ENCODE results near the gene DEAF1. TPM values are rescaled to one million over a fixed set of nuclear protein-coding genes. Genes with fewer than 3 reads are reported as not detected.

DEAF1 gene
- total RNA-seq, 4 donors from 2014 or later, result 37.0 to 60.6 (median 43.7) TPM

- no peak overlapping the region for H3K27ac ChIP-seq
- DNase-seq (ENCODE audit: low spot score in 2 of 2), result peak in 1 of 2 donors; percentile 76
These were observed 77.7 kb downstream of the DEAF1 start for GRCh38 chr11:617199-617911.

GRCh38 chr11:616320-617198 lies 78.5 kb downstream of the DEAF1 start:
- Histone ChIP-seq H3K4me3 (peak overlapping the region; percentile 79), H3K36me3 (peaks cover 18% of the 10 kb centered on the region), H3K27ac (peak overlapping the region; percentile 86), H3K4me1 (peaks cover 43% of the 10 kb centered on the region), H3K9me3 (no peaks in the 10 kb centered on the region), H3K27me3 (no peaks in the 10 kb centered on the region)
- TF ChIP-seq CTCF (IDR thresholded peaks at IDR 0.05) (no peak), POLR2AphosphoS5 (IDR thresholded peaks at IDR 0.05) (no peak), POLR2A (IDR thresholded peaks at IDR 0.05) (no peak), EP300 (IDR thresholded peaks at IDR 0.05) (no peak)
- 76% methylated on average over 20 of the region's 39 CpGs for WGBS
- DNase-seq (ENCODE audit: low spot score in 2 of 2), result peak in 1 of 2 donors; percentile 71

More at GRCh38 chr11:617199-617911, 77.7 kb downstream of the DEAF1 start:
- Histone ChIP-seq H3K36me3 (peaks cover 10% of the 10 kb centered on the region), H3K4me1 (peaks cover 36% of the 10 kb centered on the region), H3K4me3 (no peak overlapping the region), H3K9me3 (no peaks in the 10 kb centered on the region), H3K27me3 (no peaks in the 10 kb centered on the region)
- TF ChIP-seq EP300 (IDR thresholded peaks at IDR 0.05) (no peak), POLR2AphosphoS5 (IDR thresholded peaks at IDR 0.05) (no peak), POLR2A (IDR thresholded peaks at IDR 0.05) (no peak), CTCF (IDR thresholded peaks at IDR 0.05) (no peak)
- 94% methylated on average over 35 of the region's 57 CpGs for WGBS

- peaks cover 27% of the 10 kb centered on the region for H3K36me3 ChIP-seq
- WGBS, result 12% methylated on average over 24 of the region's 66 CpGs
These were observed 79.3 kb downstream of the DEAF1 start, which contains the start of gene IRF7 for GRCh38 chr11:615504-616319. IRF7 (minus strand) TSS chr11:615950; CDS start chr11:615364, 586 bp downstream.

More at GRCh38 chr11:615504-616319, 79.3 kb downstream of the DEAF1 start, which contains the start of gene IRF7:
- no peaks in the 10 kb centered on the region for H3K9me3 ChIP-seq
- peak within 1 kb of the TSS; percentile 86 for H3K27ac ChIP-seq
- no peaks in the 10 kb centered on the region for H3K27me3 ChIP-seq
- peaks cover 51% of the 10 kb centered on the region for H3K4me1 ChIP-seq
- DNase-seq (ENCODE audit: low spot score in 2 of 2), result peak; percentile 98 to 99
- H3K4me3 ChIP-seq, result peak within 1 kb of the TSS; percentile 79
- no peak for TF ChIP-seq EP300 (IDR thresholded peaks at IDR 0.05)
- TF ChIP-seq CTCF (IDR thresholded peaks at IDR 0.05), result no peak
- peak; percentile 19 to 85 for TF ChIP-seq POLR2A (IDR thresholded peaks at IDR 0.05)
- peak in 2 of 3 donors; percentile 39 to 54 for TF ChIP-seq POLR2AphosphoS5 (IDR thresholded peaks at IDR 0.05)

Data from suprapubic skin (tissue), 4 donors.